NCI-H2029 treated with DMSO at 0.1 percent for 48 hours (cell line): ENCODE data around the gene SUSD6.
"Not testable (repeated sequence)": the region's sequence is repeated elsewhere in the genome, so short reads cannot be mapped to it uniquely, and the experiment has no call there.

ENCODE experiments used
- DNase-seq: peaks from one replicate; lab custom pipeline; 2025; lab: John Stamatoyannopoulos, UW

SUSD6 gene

GRCh38 chr14:69695322-69696203, 84.2 kb downstream of the SUSD6 start:
- no peak for DNase-seq

- peak; percentile 91 for DNase-seq
Measured at GRCh38 chr14:69696204-69696527, 84.8 kb downstream of the SUSD6 start.

GRCh38 chr14:69696633-69697557, 85.5 kb downstream of the SUSD6 start:
- DNase-seq: no peak

DNA sequence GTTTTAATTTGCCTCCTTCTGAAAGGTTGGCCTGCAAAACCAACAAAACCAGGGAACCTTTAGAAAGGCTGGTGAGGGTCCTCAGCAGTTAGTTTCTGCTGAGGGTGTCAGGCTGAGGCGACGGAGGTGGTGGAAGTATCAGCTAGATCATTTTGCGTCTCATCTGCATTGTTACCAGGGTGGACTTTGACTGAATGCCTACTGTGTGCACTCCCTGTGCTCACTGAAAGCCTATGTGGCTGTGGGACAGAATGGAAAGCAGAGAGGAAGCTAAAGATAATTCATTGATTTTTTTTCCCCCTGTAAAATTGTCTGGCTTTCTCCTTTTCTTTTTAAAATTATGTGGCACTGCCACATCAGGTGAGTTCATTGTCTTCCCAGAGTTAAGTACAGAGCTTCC, 87.2 kb downstream of the SUSD6 start:
- DNase-seq: no peak

DNA sequence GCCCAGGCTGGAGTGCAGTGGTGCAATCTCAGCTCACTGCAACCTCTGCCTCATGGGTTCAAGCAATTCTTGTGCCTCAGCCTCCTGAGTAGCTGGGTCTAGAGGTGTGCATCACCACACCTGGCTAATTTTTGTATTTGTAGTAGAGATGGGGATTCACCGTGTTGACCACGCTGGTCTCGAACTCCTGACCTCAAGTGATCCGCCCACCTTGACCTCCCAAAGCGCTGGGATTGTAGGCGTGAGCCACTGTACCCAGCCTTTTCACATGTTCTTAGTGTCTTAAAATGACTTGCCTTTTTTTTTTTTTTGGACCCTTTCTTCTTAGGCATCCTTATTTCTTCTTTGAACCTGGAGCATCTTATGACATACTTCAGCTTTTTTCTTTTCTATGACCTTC, 87.8 kb downstream of the SUSD6 start:
- DNase-seq: not testable (repeated sequence)

DNA sequence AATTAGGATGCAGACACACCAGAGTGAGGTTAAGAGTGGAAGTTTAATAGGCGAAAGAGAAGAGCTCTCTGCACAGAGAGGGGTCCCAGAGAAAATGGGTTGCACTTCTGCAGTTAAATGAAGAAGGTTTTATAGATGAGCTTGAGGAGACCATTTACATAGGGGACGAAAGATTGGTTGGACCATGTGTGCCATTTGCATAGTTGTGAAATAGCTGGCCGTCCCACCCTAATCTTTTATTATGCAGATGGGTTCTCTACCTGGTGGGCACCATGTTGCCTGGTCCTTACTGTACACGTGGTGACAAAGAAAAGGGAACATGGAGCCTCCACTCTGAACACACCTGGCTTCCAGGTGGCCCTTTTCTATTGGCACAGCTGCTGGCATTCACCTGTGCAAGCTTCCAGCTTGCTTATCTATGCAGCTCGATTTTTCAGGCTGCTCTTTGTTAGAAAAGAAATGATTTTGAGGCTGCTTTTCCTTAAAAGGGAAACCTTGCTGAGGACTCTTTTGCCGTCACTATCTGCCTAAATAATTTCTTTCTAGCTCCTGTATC, 88.4 kb downstream of the SUSD6 start:
- DNase-seq: no peak

GRCh38 chr14:69700575-69700974, 89.2 kb downstream of the SUSD6 start:
- DNase-seq: no peak

GRCh38 chr14:69701291-69701690, 89.9 kb downstream of the SUSD6 start:
- DNase-seq: no peak

DNA sequence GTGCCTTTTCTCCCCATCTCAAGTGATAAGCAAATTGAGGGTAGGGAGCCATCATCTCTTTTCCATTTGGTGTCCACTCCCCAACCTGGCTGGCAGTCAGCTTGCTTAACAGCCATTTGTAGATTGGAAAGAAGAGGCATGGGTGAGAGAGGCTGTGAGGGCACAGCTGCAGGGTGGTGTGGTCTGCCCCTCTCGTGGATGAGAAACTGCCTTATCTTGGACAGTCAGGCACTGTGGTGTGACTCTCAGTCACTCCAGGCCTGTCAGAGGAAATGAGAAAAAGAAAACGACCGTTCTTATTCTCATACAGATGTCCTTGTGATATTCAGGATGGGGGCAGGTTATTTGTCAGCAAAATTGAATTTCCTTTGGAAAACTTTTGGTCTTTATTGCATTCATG, 90.5 kb downstream of the SUSD6 start:
- DNase-seq: no peak

DNA sequence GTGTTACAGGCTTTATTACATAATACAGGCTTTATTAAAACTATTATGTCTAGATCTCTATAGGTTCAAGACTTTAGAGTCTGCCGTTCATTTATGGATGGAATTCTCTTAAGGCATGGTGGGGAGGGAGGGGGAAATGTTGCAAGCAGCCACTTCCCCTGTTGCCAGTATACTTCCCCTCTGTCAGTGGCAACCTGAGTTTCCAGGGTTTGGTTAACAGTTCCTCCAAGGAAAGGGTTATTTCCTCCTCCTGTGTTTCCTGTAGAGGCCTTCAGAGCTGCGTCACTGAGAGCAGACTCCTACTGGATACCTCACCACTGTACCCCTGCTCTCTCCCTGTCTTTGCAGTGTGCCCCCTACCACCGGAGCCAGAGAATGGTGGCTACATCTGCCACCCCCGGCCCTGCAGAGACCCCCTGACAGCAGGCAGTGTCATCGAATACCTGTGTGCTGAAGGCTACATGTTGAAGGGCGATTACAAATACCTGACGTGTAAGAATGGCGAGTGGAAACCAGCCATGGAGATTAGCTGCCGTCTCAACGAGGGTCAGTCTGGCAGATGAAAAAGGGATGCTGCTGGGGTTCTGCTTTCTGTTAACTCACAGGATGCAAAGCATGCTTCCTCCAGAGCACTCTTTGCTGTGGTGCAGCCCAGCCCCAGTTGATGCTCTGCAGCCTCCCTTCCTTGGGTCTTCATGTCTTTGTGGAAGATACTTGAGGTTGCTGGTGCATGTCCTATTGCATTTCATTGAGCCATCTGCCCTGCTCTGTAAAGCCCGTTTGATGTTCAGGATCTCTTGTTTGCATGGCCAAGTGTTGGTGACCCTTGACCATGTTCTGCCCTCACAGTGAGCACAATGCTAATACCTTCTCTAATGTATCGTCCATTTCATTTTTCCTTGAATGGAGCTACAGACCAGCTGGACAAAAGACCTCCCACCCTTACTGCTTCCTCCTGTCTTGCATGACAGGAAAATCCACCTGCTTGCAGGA, 91.9 kb downstream of the SUSD6 start:
- DNase-seq: no peak

DNA sequence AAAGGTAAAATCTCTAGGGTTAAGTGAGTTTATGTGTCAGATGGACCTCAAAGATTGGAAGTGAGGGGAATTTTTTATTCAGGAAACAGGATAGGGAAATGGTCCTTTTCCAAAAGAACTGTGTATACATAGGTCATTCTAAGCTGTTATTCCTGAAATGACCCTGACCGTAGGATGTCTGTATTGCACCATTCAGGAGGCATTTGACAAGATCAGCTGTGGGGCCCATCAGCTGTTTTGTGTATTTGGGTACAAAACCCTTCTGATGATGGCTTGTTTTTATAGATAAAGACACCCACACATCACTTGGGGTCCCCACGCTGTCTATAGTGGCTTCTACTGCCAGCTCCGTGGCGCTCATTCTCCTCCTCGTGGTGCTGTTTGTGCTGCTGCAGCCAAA, 92.9 kb downstream of the SUSD6 start:
- no peak for DNase-seq

GRCh38 chr14:69705706-69706105, 94.3 kb downstream of the SUSD6 start:
- DNase-seq: no peak

- no peak for DNase-seq
Measured at GRCh38 chr14:69708049-69708448, 96.7 kb downstream of the SUSD6 start.

DNA sequence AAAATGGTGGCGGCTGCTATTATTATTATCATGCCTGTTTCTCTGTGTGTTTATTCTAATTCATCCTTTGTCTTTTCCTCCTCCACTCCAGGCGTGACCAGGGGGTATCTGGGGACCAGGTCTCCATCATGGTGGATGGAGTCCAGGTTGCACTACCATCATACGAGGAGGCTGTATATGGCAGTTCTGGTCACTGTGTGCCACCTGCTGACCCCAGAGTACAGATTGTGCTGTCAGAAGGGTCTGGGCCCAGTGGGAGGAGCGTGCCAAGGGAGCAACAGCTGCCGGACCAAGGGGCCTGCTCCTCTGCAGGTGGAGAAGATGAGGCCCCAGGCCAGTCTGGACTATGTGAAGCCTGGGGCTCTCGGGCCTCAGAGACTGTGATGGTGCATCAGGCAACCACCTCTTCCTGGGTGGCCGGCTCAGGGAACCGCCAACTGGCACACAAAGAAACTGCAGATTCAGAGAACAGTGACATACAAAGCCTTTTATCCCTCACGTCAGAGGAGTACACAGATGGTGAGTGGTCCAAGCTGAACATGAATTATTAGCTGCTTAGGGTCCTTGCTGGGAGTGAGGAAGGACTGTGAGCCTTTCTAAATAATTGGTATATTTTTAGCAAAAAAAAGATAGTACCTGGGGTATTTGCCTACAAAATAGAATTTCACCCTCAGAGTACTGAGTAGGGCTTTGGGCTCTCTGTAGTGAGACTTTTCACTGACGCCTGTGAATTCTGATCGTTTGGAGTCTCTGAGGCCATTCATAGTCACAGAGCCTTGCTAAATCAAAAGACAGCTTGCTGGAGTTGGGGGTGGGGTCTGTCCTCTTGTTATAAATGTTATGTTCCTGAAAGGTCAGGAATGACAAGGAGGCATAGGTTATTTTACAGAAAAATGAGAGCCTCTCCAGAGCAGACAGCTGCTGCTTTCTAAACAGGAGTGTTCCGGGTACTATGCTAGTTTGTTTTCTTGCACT, 97.5 kb downstream of the SUSD6 start:
- DNase-seq: no peak

GRCh38 chr14:69710378-69710777, 99.0 kb downstream of the SUSD6 start:
- DNase-seq: no peak

DNA sequence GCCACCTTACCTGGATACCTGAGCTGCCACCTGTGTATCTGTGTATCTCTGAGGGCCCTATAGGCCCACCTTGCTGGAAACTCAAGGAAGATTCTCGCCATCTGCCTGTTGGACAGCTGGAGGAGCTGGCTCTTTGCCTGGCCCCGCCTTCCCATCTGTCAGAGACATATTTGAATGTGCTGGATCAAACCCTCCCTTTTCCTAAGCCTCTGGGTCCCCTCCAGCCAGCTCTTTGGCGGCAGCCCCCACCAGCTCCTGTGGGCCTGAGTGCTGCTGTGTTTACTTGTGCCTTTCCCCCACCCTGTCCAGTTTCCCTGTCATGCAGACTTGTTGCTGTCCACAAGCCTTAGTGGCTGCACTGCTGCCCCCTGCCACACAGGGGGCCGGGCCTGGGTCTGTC, 99.7 kb downstream of the SUSD6 start:
- DNase-seq: peak; percentile 61

DNA sequence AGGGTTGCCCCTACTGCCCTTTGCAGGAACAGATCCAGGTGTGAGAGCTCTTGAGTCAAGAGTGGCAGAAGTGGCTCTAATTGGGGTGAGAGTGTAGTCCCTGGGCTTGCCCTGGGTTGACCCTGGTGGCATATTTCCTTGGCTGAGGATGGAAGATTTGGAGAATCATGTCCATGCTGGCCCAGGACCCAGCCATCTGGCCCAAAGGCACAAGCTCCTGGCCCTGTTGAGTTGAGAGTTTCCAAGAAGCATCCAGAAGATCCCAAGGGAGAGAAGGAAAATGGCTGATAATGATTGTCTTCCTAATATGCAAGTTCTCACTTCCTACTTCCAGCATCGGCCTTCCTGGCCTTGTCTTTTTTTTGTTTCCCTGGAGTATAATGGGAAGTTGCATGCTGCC, 100.1 kb downstream of the SUSD6 start:
- DNase-seq: no peak

DNA sequence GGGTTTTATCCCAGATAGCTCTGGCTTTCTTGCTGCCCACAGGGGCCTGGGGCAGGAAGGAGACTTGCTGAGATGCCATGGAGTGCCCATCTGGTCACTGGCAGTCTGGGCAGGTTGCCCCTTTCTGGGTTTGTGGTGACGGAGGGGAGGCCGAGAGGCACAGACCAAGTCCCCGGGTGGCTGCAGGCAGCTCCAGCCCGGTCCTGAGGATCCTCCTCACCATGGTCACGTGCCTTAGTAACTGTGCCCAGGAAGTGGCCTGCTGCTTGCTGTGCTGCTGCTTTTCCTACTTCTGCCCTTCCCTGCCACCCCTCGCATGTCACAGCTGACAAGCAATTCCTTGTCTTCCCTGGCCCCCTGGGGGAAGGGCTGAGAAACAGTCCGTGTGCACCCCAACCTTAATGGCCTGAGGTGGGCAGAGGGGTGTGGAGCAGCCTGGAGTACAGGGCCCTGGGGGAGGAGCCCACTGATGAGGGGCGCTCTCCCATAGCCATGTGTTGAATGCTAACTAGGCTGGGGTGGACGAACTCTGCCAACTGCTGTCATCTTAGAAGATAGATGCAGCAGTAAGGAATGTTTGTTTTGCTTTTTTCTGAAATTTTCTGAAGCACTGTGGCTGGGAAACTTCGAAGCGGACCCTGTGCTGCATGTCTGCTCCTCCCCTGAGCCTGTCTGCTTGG, 100.6 kb downstream of the SUSD6 start:
- DNase-seq: no peak

DNA sequence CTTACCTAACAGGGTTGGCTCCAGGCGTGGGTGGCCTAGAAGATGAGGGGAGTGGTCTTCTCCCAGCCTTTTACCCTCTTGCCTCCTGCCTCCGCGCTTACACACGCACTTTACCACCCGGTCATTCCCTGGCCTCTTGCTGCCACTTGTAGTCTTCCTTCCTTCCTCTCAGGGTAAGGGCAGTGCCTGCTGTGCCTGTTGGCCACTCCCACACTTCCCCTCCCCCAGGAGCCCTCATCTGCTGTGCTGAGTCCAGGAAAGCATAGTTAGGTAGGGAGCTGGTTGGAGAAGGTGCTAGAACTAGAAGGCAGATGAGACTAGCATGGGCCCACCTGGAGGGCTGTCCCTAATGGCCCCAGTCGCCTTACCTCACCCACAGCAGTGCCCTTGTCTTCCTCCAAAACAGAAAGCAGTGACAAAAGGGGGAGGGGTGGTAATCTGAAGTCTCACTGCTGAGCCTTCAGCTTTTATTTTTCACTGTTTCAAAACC, 101.2 kb downstream of the SUSD6 start:
- DNase-seq: peak; percentile 39
